GM21786 (cell line): Measurements from ENCODE around the gene FOSL2.

ENCODE experiments used
- ATAC-seq: cut with Tn5 transposase; IDR thresholded peaks from one replicate; pipeline ENCODE4 v1.9.1; 2021; ENCODE audit not compliant: unreplicated experiment

FOSL2 gene

GRCh38 chr2:28394331-28394877 is 1.7 kb downstream of the FOSL2 start:
- ATAC-seq, result no peak

- no peak for ATAC-seq
These were observed 2.3 kb downstream of the FOSL2 start for GRCh38 chr2:28394997-28395333.

- no peak for ATAC-seq
These were observed 2.8 kb downstream of the FOSL2 start for GRCh38 chr2:28395334-28396061.

- no peak for ATAC-seq
These were observed 4.4 kb downstream of the FOSL2 start for GRCh38 chr2:28397043-28397381.

- no peak for ATAC-seq
These were observed 5.6 kb downstream of the FOSL2 start for GRCh38 chr2:28398101-28398834.

GRCh38 chr2:28399289-28399688 is 6.6 kb downstream of the FOSL2 start:
- no peak for ATAC-seq

- no peak for ATAC-seq
These were observed 7.3 kb downstream of the FOSL2 start for GRCh38 chr2:28399956-28400355.

- ATAC-seq, result no peak
These were observed 7.8 kb downstream of the FOSL2 start for GRCh38 chr2:28400419-28400818.

GRCh38 chr2:28400921-28401320 is 8.3 kb downstream of the FOSL2 start:
- no peak for ATAC-seq

GRCh38 chr2:28401411-28401810 is 8.8 kb downstream of the FOSL2 start:
- no peak for ATAC-seq

- ATAC-seq, result no peak
These were observed 9.4 kb downstream of the FOSL2 start for GRCh38 chr2:28401948-28402550.

- no peak for ATAC-seq
These were observed 10.8 kb downstream of the FOSL2 start for GRCh38 chr2:28403370-28403956.

GRCh38 chr2:28404086-28404485 is 11.4 kb downstream of the FOSL2 start:
- ATAC-seq, result no peak

GRCh38 chr2:28405537-28405936 is 12.9 kb downstream of the FOSL2 start:
- no peak for ATAC-seq

- no peak for ATAC-seq
These were observed 13.8 kb downstream of the FOSL2 start for GRCh38 chr2:28406276-28407096.

- ATAC-seq, result no peak
These were observed 14.7 kb downstream of the FOSL2 start for GRCh38 chr2:28407131-28407975.

GRCh38 chr2:28407976-28408690 is 15.5 kb downstream of the FOSL2 start:
- ATAC-seq, result no peak

GRCh38 chr2:28408764-28409599 is 16.3 kb downstream of the FOSL2 start:
- no peak for ATAC-seq
